Naive thymus-derived CD8-positive, alpha-beta T cell (primary cell): Measurements from ENCODE around the gene TMEM132C. TPM values are rescaled to one million over a fixed set of nuclear protein-coding genes. Genes with fewer than 3 reads are reported as not detected.

Experiments
- ATAC-seq, 2 donors: fragments of 150-1000 bp; cut with Tn5 transposase in 1 of 2; sonication (Bioruptor Pico), chemical (Tn5 transposase) in 1 of 2; 1 replicate in 1 of 2; 2 replicates in 1 of 2; pipeline ENCODE4 v1.10.0; 2021; ENCODE audit warnings: mild to moderate bottlenecking in 2 of 2, moderate library complexity in 2 of 2
- POLR2A ChIA-PET: fragments of 350-600 bp; sonication (Branson Sonifier 250); formaldehyde crosslinking; loops from one replicate; lab custom pipeline; 2021; ENCODE audit warnings: antibody characterized with exemption; lab: Charles Lee
- DNase-seq, 10 donors: peaks; one replicate each; pipeline versions ENCODE4 v3.0.0 to v3.0.0-alpha.2; 2020 to 2022
- H3K27ac Mint-ChIP-seq, 10 donors: one replicate each; pipeline ENCODE4 v1.8.0; 2020 to 2022; ENCODE audit warnings: mild to moderate bottlenecking in 10 of 10, mixed read lengths in 10 of 10, moderate library complexity in 4 of 10, inconsistent platforms in 1 of 10
- H3K27me3 Mint-ChIP-seq, 5 donors: one replicate each; pipeline ENCODE4 v1.8.0; 2021 to 2022; ENCODE audit warnings: mixed read lengths in 5 of 5
- H3K36me3 Mint-ChIP-seq, 3 donors: one replicate each; pipeline ENCODE4 v1.8.0; 2020 to 2022; ENCODE audit warnings: mixed read lengths in 3 of 3, mild to moderate bottlenecking in 2 of 3, inconsistent platforms in 1 of 3
- H3K4me1 Mint-ChIP-seq, 4 donors: one replicate each; pipeline ENCODE4 v1.8.0; 2021 to 2022; ENCODE audit warnings: mixed read lengths in 4 of 4
- H3K4me3 Mint-ChIP-seq, 10 donors: one replicate each; pipeline ENCODE4 v1.8.0; 2020 to 2022; ENCODE audit warnings: mild to moderate bottlenecking in 10 of 10, mixed read lengths in 10 of 10, moderate library complexity in 6 of 10, inconsistent platforms in 1 of 10
- H3K9me3 Mint-ChIP-seq, 9 donors: one replicate each; pipeline ENCODE4 v1.8.0; 2020 to 2022; ENCODE audit warnings: mixed read lengths in 9 of 9, mild to moderate bottlenecking in 3 of 9, inconsistent platforms in 1 of 9, moderate library complexity in 1 of 9
- polyA plus RNA-seq, 3 donors: library from polyadenylated mRNA; unstranded; fragments of 300-500 nt; fragmentation: Illumina TruSeq; gene quantifications; one replicate each; pipeline ENCODE4 v1.2.3, GENCODE V29; 2021
- total RNA-seq, 8 experiments: library from RNA in 2 of 8; stranded (reverse) in 2 of 8; gene quantifications; one replicate each; pipeline ENCODE4 v1.2.3 and lab custom pipeline; 2021 to 2026

TMEM132C gene
- total and polyA plus RNA-seq, 5 experiments from 2014 or later, result 0.11 TPM; not detected in 4

GRCh38 chr12:128326406-128326805 is 59.4 kb downstream of the TMEM132C start:
- Mint-ChIP-seq H3K27ac (no peak overlapping the region), H3K27me3 (no peaks in the 10 kb centered on the region), H3K4me1 (no peaks in the 10 kb centered on the region), H3K9me3 (peaks cover 0 to 20% (median 5%) of the 10 kb centered on the region in 9 donors), H3K4me3 (no peak overlapping the region), H3K36me3 (no peaks in the 10 kb centered on the region)
- POLR2A ChIA-PET, result no interaction called here
- no peak for DNase-seq
- ATAC-seq, result no peak

- no peaks in the 10 kb centered on the region for H3K36me3 Mint-ChIP-seq
- no peaks in the 10 kb centered on the region for H3K4me1 Mint-ChIP-seq
- DNase-seq (no peak), ATAC-seq (no peak)
- no peak overlapping the region for H3K27ac Mint-ChIP-seq
- POLR2A ChIA-PET, result no interaction called here
- no peaks in the 10 kb centered on the region for H3K27me3 Mint-ChIP-seq
- H3K4me3 Mint-ChIP-seq, result no peak overlapping the region
- H3K9me3 Mint-ChIP-seq, result peaks cover 0 to 5% (median 0%) of the 10 kb centered on the region in 9 donors
Observed at GRCh38 chr12:128328961-128329360, 62.0 kb downstream of the TMEM132C start.

GRCh38 chr12:128336204-128337070 is 69.5 kb downstream of the TMEM132C start:
- Mint-ChIP-seq H3K27me3 (peaks cover 3 to 27% (median 18%) of the 10 kb centered on the region in 5 donors), H3K9me3 (peaks cover 0 to 13% (median 3%) of the 10 kb centered on the region in 9 donors), H3K4me1 (no peaks in the 10 kb centered on the region), H3K27ac (no peak overlapping the region), H3K4me3 (no peak overlapping the region), H3K36me3 (peaks cover 0 to 2% (median 0%) of the 10 kb centered on the region in 3 donors)
- no peak for DNase-seq
- POLR2A ChIA-PET, result no interaction called here
- ATAC-seq, result no peak

- no peak for DNase-seq
- Mint-ChIP-seq H3K4me1 (no peaks in the 10 kb centered on the region), H3K4me3 (no peak overlapping the region), H3K27ac (no peak overlapping the region), H3K27me3 (peaks cover 3 to 27% (median 18%) of the 10 kb centered on the region in 5 donors), H3K9me3 (peaks cover 0 to 14% (median 7%) of the 10 kb centered on the region in 9 donors), H3K36me3 (peaks cover 0 to 2% (median 0%) of the 10 kb centered on the region in 3 donors)
- ATAC-seq, result no peak
- POLR2A ChIA-PET, result no interaction called here
Observed at GRCh38 chr12:128337071-128337345, 70.0 kb downstream of the TMEM132C start.

GRCh38 chr12:128337431-128338170 is 70.6 kb downstream of the TMEM132C start:
- H3K4me1 Mint-ChIP-seq, result no peaks in the 10 kb centered on the region
- H3K27ac Mint-ChIP-seq, result no peak overlapping the region
- POLR2A ChIA-PET, result no interaction called here
- ATAC-seq, result no peak
- peaks cover 0 to 2% (median 0%) of the 10 kb centered on the region in 3 donors for H3K36me3 Mint-ChIP-seq
- H3K27me3 Mint-ChIP-seq, result peaks cover 3 to 27% (median 18%) of the 10 kb centered on the region in 5 donors
- H3K9me3 Mint-ChIP-seq, result peaks cover 0 to 14% (median 7%) of the 10 kb centered on the region in 9 donors
- H3K4me3 Mint-ChIP-seq, result no peak overlapping the region
- no peak for DNase-seq

GRCh38 chr12:128338386-128339125 is 71.6 kb downstream of the TMEM132C start:
- POLR2A ChIA-PET, result no interaction called here
- ATAC-seq, result no peak
- no peaks in the 10 kb centered on the region for H3K4me1 Mint-ChIP-seq
- H3K27me3 Mint-ChIP-seq, result peaks cover 3 to 27% (median 18%) of the 10 kb centered on the region in 5 donors
- peaks cover 0 to 14% (median 7%) of the 10 kb centered on the region in 9 donors for H3K9me3 Mint-ChIP-seq
- H3K27ac Mint-ChIP-seq, result no peak overlapping the region
- no peak overlapping the region for H3K4me3 Mint-ChIP-seq
- DNase-seq, result no peak
- peaks cover 0 to 2% (median 0%) of the 10 kb centered on the region in 3 donors for H3K36me3 Mint-ChIP-seq

- Mint-ChIP-seq H3K4me1 (no peaks in the 10 kb centered on the region), H3K9me3 (peaks cover 0 to 14% (median 7%) of the 10 kb centered on the region in 9 donors), H3K4me3 (no peak overlapping the region), H3K27ac (no peak overlapping the region), H3K36me3 (peaks cover 0 to 2% (median 0%) of the 10 kb centered on the region in 3 donors), H3K27me3 (peaks cover 3 to 27% (median 18%) of the 10 kb centered on the region in 5 donors)
- DNase-seq (no peak), ATAC-seq (no peak)
- POLR2A ChIA-PET, result no interaction called here
Observed at GRCh38 chr12:128339126-128339520, 72.2 kb downstream of the TMEM132C start.

GRCh38 chr12:128339631-128340030 is 72.7 kb downstream of the TMEM132C start:
- Mint-ChIP-seq H3K4me3 (no peak overlapping the region), H3K4me1 (peaks cover 0 to 1% (median 0%) of the 10 kb centered on the region in 4 donors), H3K27me3 (peaks cover 3 to 27% (median 18%) of the 10 kb centered on the region in 5 donors), H3K27ac (no peak overlapping the region), H3K9me3 (peaks cover 2 to 14% (median 7%) of the 10 kb centered on the region in 9 donors), H3K36me3 (peaks cover 0 to 2% (median 0%) of the 10 kb centered on the region in 3 donors)
- DNase-seq, result no peak
- no peak for ATAC-seq
- POLR2A ChIA-PET, result no interaction called here

- ATAC-seq (no peak), DNase-seq (no peak)
- H3K9me3 Mint-ChIP-seq, result peaks cover 0 to 42% (median 18%) of the 10 kb centered on the region in 9 donors
- no peaks in the 10 kb centered on the region for H3K4me1 Mint-ChIP-seq
- H3K36me3 Mint-ChIP-seq, result peaks cover 0 to 12% (median 1%) of the 10 kb centered on the region in 3 donors
- POLR2A ChIA-PET, result no interaction called here
- no peak overlapping the region for H3K4me3 Mint-ChIP-seq
- H3K27ac Mint-ChIP-seq, result no peak overlapping the region
- peaks cover 0 to 45% (median 20%) of the 10 kb centered on the region in 5 donors for H3K27me3 Mint-ChIP-seq
Observed at GRCh38 chr12:128353301-128353700, 86.3 kb downstream of the TMEM132C start.

GRCh38 chr12:128356547-128356946 is 89.6 kb downstream of the TMEM132C start:
- POLR2A ChIA-PET, result no interaction called here
- no peak for DNase-seq
- no peak overlapping the region for H3K4me3 Mint-ChIP-seq
- peaks cover 0 to 57% (median 18%) of the 10 kb centered on the region in 5 donors for H3K27me3 Mint-ChIP-seq
- H3K9me3 Mint-ChIP-seq, result peaks cover 0 to 31% (median 13%) of the 10 kb centered on the region in 9 donors
- no peaks in the 10 kb centered on the region for H3K4me1 Mint-ChIP-seq
- H3K27ac Mint-ChIP-seq, result no peak overlapping the region
- no peak for ATAC-seq
- peaks cover 0 to 12% (median 1%) of the 10 kb centered on the region in 3 donors for H3K36me3 Mint-ChIP-seq

GRCh38 chr12:128361400-128361995 is 94.5 kb downstream of the TMEM132C start:
- peaks cover 0 to 7% (median 0%) of the 10 kb centered on the region in 9 donors for H3K9me3 Mint-ChIP-seq
- no peak overlapping the region for H3K4me3 Mint-ChIP-seq
- ATAC-seq, result no peak
- peaks cover 0 to 4% (median 1%) of the 10 kb centered on the region in 4 donors for H3K4me1 Mint-ChIP-seq
- peaks cover 0 to 1% (median 0%) of the 10 kb centered on the region in 3 donors for H3K36me3 Mint-ChIP-seq
- H3K27ac Mint-ChIP-seq, result no peak overlapping the region
- DNase-seq, result no peak
- peaks cover 4 to 67% (median 26%) of the 10 kb centered on the region in 5 donors for H3K27me3 Mint-ChIP-seq
- POLR2A ChIA-PET, result no interaction called here

GRCh38 chr12:128365032-128365431 is 98.1 kb downstream of the TMEM132C start:
- DNase-seq (no peak), ATAC-seq (no peak)
- H3K4me1 Mint-ChIP-seq, result peaks cover 0 to 4% (median 1%) of the 10 kb centered on the region in 4 donors
- peaks cover 6 to 55% (median 25%) of the 10 kb centered on the region in 5 donors for H3K27me3 Mint-ChIP-seq
- H3K4me3 Mint-ChIP-seq, result no peak overlapping the region
- H3K36me3 Mint-ChIP-seq, result no peaks in the 10 kb centered on the region
- H3K9me3 Mint-ChIP-seq, result peaks cover 0 to 9% (median 2%) of the 10 kb centered on the region in 9 donors
- no peak overlapping the region for H3K27ac Mint-ChIP-seq
- POLR2A ChIA-PET, result no interaction called here
